Right ventricle myocardium superior (tissue), 1 donor: ENCODE results near the gene RNF103. TPM values are rescaled to one million over a fixed set of nuclear protein-coding genes. Genes with fewer than 3 reads are reported as not detected.
A peak's percentile ranks its signal among the peaks of the same experiment; 100 is the strongest.
"Not testable (repeated sequence)": the region's sequence is repeated elsewhere in the genome, so short reads cannot be mapped to it uniquely, and the experiment has no call there.

Source experiments
- ATAC-seq: fragments of 200-7000 bp; cut with Tn5 transposase; one replicate; pipeline ENCODE4 v1.9.1; 2020; ENCODE audit warnings: mild to moderate bottlenecking; ENCODE audit not compliant: poor library complexity
- DNase-seq: peaks from one replicate; pipeline ENCODE4 v3.0.0-alpha.2; 2020
- intact Hi-C: fragments of 100-400 bp; cut with DNase I; formaldehyde crosslinking; loops from one replicate; pipeline ENCODE4 v1.11.2; 2022
- long read RNA-seq: library from polyadenylated mRNA; unstranded; transcript quantifications from one replicate; pipeline ENCODE4 v2.0.0, GENCODE V29; 2021
- total RNA-seq: library from RNA; stranded (reverse); fragmentation: NEBNext Ultra II Directional; extraction: Animal tissue kit (Norgen Biotek cat#: 25700); gene quantifications from one replicate; pipeline ENCODE4 v1.2.1, GENCODE V29; 2021
- donor health status: DM: no; HTN: yes; CAD: no; lungs with severe emphysema.

RNF103 gene, protein sequence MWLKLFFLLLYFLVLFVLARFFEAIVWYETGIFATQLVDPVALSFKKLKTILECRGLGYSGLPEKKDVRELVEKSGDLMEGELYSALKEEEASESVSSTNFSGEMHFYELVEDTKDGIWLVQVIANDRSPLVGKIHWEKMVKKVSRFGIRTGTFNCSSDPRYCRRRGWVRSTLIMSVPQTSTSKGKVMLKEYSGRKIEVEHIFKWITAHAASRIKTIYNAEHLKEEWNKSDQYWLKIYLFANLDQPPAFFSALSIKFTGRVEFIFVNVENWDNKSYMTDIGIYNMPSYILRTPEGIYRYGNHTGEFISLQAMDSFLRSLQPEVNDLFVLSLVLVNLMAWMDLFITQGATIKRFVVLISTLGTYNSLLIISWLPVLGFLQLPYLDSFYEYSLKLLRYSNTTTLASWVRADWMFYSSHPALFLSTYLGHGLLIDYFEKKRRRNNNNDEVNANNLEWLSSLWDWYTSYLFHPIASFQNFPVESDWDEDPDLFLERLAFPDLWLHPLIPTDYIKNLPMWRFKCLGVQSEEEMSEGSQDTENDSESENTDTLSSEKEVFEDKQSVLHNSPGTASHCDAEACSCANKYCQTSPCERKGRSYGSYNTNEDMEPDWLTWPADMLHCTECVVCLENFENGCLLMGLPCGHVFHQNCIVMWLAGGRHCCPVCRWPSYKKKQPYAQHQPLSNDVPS
- total RNA-seq: 51.7 TPM
- long read RNA-seq, transcript RNF103-201 (4 exons, 3,477 nt): major isoform, 256 of 268 reads
- long read RNA-seq, partial matches to known transcripts: 2 of 268 reads
- long read RNA-seq, other reads (novel, unspliced or antisense): 8 of 268 reads

- DNase-seq: peak; percentile 99
- ATAC-seq: peak; percentile 96
- intact Hi-C loops: loop anchor here (5.0 to 10.0 kb wide), 2 partner anchors 79 to 141 kb away; no protein-coding TSS in a partner anchor
Measured at GRCh38 chr2:86623494-86624266, at the start of gene RNF103. RNF103 (minus strand) TSS chr2:86623865; CDS start chr2:86622886, 979 bp downstream.

- intact Hi-C loops: no loop called here
- ATAC-seq (no peak), DNase-seq (no peak)
Measured at GRCh38 chr2:86673011-86673410, 49.3 kb upstream of the RNF103 start.

GRCh38 chr2:86672027-86672545 is 48.4 kb upstream of the RNF103 start:
- ATAC-seq (peak; percentile 46), DNase-seq (no peak)
- intact Hi-C loops: no loop called here

GRCh38 chr2:86671337-86671981 is 47.8 kb upstream of the RNF103 start:
- ATAC-seq (peak; percentile 73), DNase-seq (no peak)
- intact Hi-C loops: no loop called here

DNA sequence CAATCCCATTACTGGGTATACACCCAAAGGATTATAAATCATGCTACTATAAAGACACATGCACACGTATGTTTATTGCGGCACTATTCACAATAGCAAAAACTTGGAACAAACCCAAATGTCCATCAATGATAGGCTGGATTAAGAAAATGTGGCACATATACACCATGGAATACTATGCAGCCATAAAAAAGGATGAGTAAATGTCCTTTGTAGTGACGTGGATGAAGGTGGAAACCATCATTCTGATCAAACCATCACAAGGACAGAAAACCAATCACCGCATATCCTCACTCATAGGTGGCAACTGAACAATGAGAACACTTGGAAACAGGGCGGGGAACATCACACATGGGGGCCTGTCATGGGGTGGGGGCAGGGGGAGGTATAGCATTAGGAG is 45.7 kb upstream of the RNF103 start:
- DNase-seq, intact Hi-C loops, ATAC-seq: not testable (repeated sequence)

DNA sequence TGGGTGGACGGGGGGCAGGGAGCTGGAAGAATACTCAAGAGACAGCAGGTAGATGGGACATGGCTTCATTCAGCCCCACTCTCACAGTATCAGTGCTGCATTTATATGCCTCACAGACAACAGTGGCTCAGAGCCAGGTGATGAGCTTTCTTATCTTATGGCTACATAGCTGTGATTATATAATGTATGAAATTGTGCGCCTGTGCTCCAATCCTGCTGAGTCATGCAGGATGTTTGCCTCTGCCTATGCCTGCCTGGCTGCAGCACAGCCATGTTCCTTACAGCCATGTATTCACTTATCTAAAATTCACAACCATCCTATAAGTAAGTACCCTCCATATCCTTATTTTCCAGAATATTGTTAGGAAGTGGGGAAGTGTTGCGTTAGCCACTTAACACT is 37.7 kb upstream of the RNF103 start:
- no peak for ATAC-seq
- DNase-seq: no peak
- intact Hi-C loops: no loop called here

GRCh38 chr2:86650188-86650587 is 26.5 kb upstream of the RNF103 start:
- DNase-seq (no peak), ATAC-seq (no peak)
- intact Hi-C loops: no loop called here

- no peak for DNase-seq
- intact Hi-C loops: no loop called here
- no peak for ATAC-seq
Measured at GRCh38 chr2:86649119-86649947, 25.7 kb upstream of the RNF103 start.

- ATAC-seq (no peak), DNase-seq (no peak)
- intact Hi-C loops: no loop called here
Measured at GRCh38 chr2:86648681-86649080, 25.0 kb upstream of the RNF103 start.

GRCh38 chr2:86646865-86647264 is 23.2 kb upstream of the RNF103 start:
- ATAC-seq: no peak
- DNase-seq: no peak
- intact Hi-C loops: no loop called here

DNA sequence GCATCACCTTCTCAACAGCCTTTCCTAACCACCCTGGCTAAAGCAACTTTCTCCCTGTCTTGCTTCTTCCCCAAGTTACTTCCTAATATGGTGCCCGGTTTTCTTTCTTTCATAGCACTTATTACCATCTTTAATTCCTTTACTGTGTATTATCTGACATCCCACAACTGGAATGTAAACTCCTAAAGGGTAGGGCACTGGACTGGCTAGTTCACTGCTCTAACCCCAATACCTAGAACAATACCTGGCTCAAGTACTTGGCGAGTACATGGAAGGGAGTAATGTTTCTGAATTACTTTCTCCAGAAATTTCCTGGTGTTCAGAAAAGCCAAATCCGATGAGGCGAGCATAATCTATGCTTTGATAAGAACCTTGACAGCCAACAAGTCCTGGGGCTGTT is 22.7 kb upstream of the RNF103 start:
- intact Hi-C loops: no loop called here
- DNase-seq (no peak), ATAC-seq (no peak)

- ATAC-seq (no peak), DNase-seq (no peak)
- intact Hi-C loops: no loop called here
Measured at GRCh38 chr2:86645752-86646151, 22.1 kb upstream of the RNF103 start.

DNA sequence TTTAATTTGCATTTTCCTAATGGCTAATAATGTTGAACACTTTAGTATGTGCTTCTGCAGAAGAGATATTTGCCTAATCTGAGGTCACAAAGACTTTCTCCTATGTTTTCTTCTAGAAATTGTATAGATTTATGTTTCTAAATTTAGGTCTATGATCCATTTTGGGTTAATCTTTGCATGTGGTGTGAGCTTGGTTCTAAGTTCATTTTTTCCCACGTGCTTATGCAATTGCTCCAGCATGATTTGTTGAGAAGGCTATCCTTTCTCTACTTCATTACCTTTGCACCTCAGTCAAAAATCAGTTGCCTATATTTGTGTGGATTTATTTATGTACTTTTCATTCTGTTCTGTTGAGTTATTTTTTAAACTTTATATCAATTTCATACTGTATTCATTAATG is 15.0 kb upstream of the RNF103 start:
- intact Hi-C loops: no loop called here

DNA sequence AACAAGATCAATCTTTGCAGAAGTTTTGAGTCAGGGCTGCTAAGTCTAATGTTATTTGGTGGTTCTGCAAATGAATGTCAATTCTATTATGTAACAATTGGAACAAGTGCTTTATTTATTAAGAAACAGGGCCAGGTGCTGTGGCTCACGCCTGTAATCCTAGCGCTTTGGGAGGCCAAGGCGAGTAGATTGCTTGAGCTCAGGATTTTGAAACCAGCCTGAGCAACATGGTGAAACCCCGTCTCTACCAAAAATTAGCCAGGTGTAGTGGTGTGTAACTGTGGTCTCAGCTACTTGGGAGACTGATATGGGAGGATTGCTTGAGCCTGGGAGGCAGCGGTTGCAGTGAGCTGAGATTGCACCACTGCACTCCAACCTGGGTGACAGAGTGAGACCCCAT is 13.2 kb upstream of the RNF103 start:
- ATAC-seq: no peak
- no peak for DNase-seq
- intact Hi-C loops: no loop called here

More for the DNA sequence above, 15.0 kb upstream of the RNF103 start:
- ATAC-seq: no peak
- no peak for DNase-seq

- intact Hi-C loops: no loop called here
- no peak for DNase-seq
- no peak for ATAC-seq
Measured at GRCh38 chr2:86634352-86634751, 10.7 kb upstream of the RNF103 start.

DNA sequence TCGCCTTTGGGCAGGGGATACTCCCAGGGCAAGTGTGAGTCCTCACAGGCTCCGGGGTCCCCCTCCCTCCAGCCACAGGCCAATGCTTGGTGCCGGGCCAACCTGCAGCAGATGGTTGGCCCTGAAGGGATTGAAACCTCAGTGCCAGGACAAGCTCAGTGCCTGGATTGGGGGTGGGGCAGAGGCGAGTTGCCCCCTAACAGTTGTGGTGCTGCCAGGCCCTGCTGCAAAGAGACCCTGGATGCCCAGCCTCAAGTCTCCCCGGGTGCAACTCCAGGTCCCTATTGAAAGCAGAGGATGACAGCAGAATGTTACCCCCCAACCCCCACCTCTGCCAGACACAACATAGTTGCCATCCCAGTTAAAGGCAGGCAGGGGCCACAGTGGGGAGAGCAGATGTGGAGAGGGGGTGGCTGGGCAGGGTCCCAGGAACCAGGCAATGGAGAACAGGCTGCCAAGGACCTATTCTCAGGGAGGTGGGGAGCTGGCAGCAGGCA is 9.5 kb upstream of the RNF103 start:
- intact Hi-C loops: no loop called here
- ATAC-seq: peak; percentile 71
- no peak for DNase-seq

GRCh38 chr2:86632672-86633071 is 9.0 kb upstream of the RNF103 start:
- intact Hi-C loops: no loop called here
- peak; percentile 62 for ATAC-seq

More at GRCh38 chr2:86632672-86633071, 9.0 kb upstream of the RNF103 start:
- no peak for DNase-seq
